Posterior vena cava (tissue), 2 donors: ENCODE data around the gene SORCS2. TPM values are rescaled to one million over a fixed set of nuclear protein-coding genes. Genes with fewer than 3 reads are reported as not detected.

Experiments
- DNase-seq: peaks from one replicate; pipeline ENCODE4 v3.0.0-alpha.2; 2020; ENCODE audit warnings: low spot score
- intact Hi-C, 2 donors: fragments of 100-400 bp; cut with DNase I; formaldehyde crosslinking; loops; one replicate each; pipeline versions ENCODE4 v1.14.1 to v1.14.2; 2022 to 2023
- total RNA-seq, 2 donors: library from RNA; stranded (reverse); fragmentation: NEBNext Ultra II Directional; extraction: Animal tissue kit (Norgen Biotek cat#: 25700); gene quantifications; one replicate each; pipeline ENCODE4 v1.2.1, GENCODE V29; 2021
- donor health status: DM: yes; HTN: yes; CAD: no.
- donor health status: DM: yes; HTN: yes; CAD: no.

SORCS2 gene
- total RNA-seq, 2 donors from 2014 or later, result 5.0 to 11.9 TPM

- no peak for DNase-seq
- intact Hi-C loops, result no loop called here
Measured at GRCh38 chr4:7518871-7519637, 326.7 kb downstream of the SORCS2 start.

- intact Hi-C loops, result no loop called here
- DNase-seq, result no peak
Measured at GRCh38 chr4:7519638-7520376, 327.5 kb downstream of the SORCS2 start.

- DNase-seq, result no peak
- intact Hi-C loops, result loop anchor here in 1 of 2 donors (1.0 kb wide), 1 partner anchor 48 kb away; no protein-coding TSS in a partner anchor
Measured at GRCh38 chr4:7521666-7522065, 329.3 kb downstream of the SORCS2 start.

GRCh38 chr4:7522452-7523220 lies 330.3 kb downstream of the SORCS2 start:
- intact Hi-C loops, result no loop called here
- no peak for DNase-seq

GRCh38 chr4:7523526-7523925 lies 331.2 kb downstream of the SORCS2 start:
- no peak for DNase-seq
- intact Hi-C loops, result no loop called here

- no peak for DNase-seq
- intact Hi-C loops, result no loop called here
Measured at GRCh38 chr4:7524064-7524682, 331.8 kb downstream of the SORCS2 start.

GRCh38 chr4:7524843-7525242 lies 332.5 kb downstream of the SORCS2 start:
- DNase-seq, result no peak
- intact Hi-C loops, result no loop called here

- no peak for DNase-seq
- intact Hi-C loops, result no loop called here
Measured at GRCh38 chr4:7526491-7526890, 334.2 kb downstream of the SORCS2 start.

- intact Hi-C loops, result loop anchor here in 1 of 2 donors (1.0 kb wide), 1 partner anchor 16 kb away; no protein-coding TSS in a partner anchor
- no peak for DNase-seq
Measured at GRCh38 chr4:7526929-7527535, 334.7 kb downstream of the SORCS2 start.

GRCh38 chr4:7529368-7530080 lies 337.2 kb downstream of the SORCS2 start:
- no peak for DNase-seq
- intact Hi-C loops, result no loop called here

- intact Hi-C loops, result no loop called here
- no peak for DNase-seq
Measured at GRCh38 chr4:7530082-7530481, 337.7 kb downstream of the SORCS2 start.

GRCh38 chr4:7530932-7531639 lies 338.7 kb downstream of the SORCS2 start:
- intact Hi-C loops, result no loop called here
- DNase-seq, result no peak

- intact Hi-C loops, result no loop called here
- no peak for DNase-seq
Measured at GRCh38 chr4:7531640-7531994, 339.3 kb downstream of the SORCS2 start.

- intact Hi-C loops, result no loop called here
- no peak for DNase-seq
Measured at GRCh38 chr4:7532043-7532442, 339.7 kb downstream of the SORCS2 start.

GRCh38 chr4:7533267-7533666 lies 340.9 kb downstream of the SORCS2 start:
- intact Hi-C loops, result no loop called here
- no peak for DNase-seq

- intact Hi-C loops, result no loop called here
- no peak for DNase-seq
Measured at GRCh38 chr4:7535094-7535493, 342.8 kb downstream of the SORCS2 start.

GRCh38 chr4:7535619-7536018 lies 343.3 kb downstream of the SORCS2 start:
- no peak for DNase-seq
- intact Hi-C loops, result no loop called here

- DNase-seq, result no peak
- intact Hi-C loops, result no loop called here
Measured at GRCh38 chr4:7536876-7537275, 344.5 kb downstream of the SORCS2 start.
